A375 (cell line): ENCODE results near the gene TTC39B. TPM values are rescaled to one million over a fixed set of nuclear protein-coding genes. Genes with fewer than 3 reads are reported as not detected.

Experiments
- small RNA-seq: library from RNA; depleted of rRNA; stranded (forward); fragments of <200 nt; gene quantifications from one replicate; pipeline ENCODE3, GENCODE V24; 2014
- total RNA-seq: library from RNA; depleted of rRNA; stranded (reverse); fragments of >200 nt; shearing (Covaris generic); gene quantifications from 2 replicates; pipeline ENCODE4 v1.2.3, GENCODE V29; 2014; rRNA removed

The TTC39B gene
- 3.9 and 6.7 TPM in 2 replicates for total RNA-seq

GRCh38 chr9:15306757-15307522 is at the start of gene TTC39B:
Gene TTC39B, minus strand, starts transcription at chr9:15307216. Its CDS starts 91 bp downstream, at chr9:15307125.

Small RNA genes within 50 kb of the gene (small RNA-seq; reads per million reads assigned to genes)
- gene RNU6-559P: not detected

Other genes starting within 250 kb of the TTC39B start
- 50.1 and 57.2 TPM in 2 replicates for gene SNAPC3, start 115.7 kb upstream of the TTC39B start, total RNA-seq
- gene PSIP1, start 203.8 kb upstream of the TTC39B start, total RNA-seq: 147 and 160 TPM in 2 replicates
- gene CCDC171, start 245.8 kb upstream of the TTC39B start, total RNA-seq: 2.5 and 2.9 TPM in 2 replicates